ENCODE measurements around the gene ACE2. TPM values are rescaled to one million over a fixed set of nuclear protein-coding genes. Genes with fewer than 3 reads are reported as not detected.

Gene ACE2
- total and polyA plus RNA-seq, 2 of the 8 experiments (the other 6 are each of a cell fraction or from before 2014, with no cell fraction given) = 0.06 TPM; not detected in 1

DNA sequence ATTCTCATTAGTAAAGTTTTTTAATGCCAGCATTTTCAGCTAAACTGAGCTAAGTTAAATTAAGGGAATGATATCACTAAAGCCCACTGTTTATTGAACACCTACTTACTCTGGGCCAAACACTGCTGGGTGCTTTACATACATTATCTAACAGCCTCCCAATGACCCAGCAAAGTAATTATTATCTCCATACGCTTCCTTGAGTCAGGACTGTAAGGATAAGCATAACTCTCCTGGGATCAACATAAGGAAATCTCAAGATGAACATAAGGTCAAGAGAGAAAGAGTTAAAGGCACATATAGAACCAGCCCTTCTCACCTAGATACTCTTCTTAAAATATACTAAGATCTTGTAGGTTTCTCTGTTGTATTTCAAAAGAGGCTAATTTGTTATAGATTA lies 86.5 kb downstream of the ACE2 start:
- Histone ChIP-seq H3K4ac (replicated peaks; ENCODE audit: insufficient read length, low read depth, low read length) (no peak overlapping the region), H3K14ac (ENCODE audit: insufficient read length) (no peak overlapping the region), H3K56ac (replicated peaks; ENCODE audit: insufficient read length, low read depth, low read length) (no peak overlapping the region), H3K27me3 (replicated peaks in 1 of 4; ENCODE audit: control insufficient read depth in 3 of 4, extremely low read depth in 1 of 4, insufficient read depth in 3 of 4, low read length in 3 of 4) (no peaks in the 10 kb centered on the region), H2BK12ac (ENCODE audit: low read depth, low read length) (no peak overlapping the region), H2BK5ac (ENCODE audit: low read depth, low read length) (no peak overlapping the region), H2AFZ (ENCODE audit: low read length) (no peak overlapping the region), H3K79me1 (ENCODE audit: low read depth, low read length) (no peaks in the 10 kb centered on the region), H3K18ac (ENCODE audit: extremely low read depth, low read length) (no peak overlapping the region), H3K9me3 (ENCODE audit: insufficient read depth in 2 of 2, low read depth in 1 of 2, low read length in 1 of 2) (no peaks in the 10 kb centered on the region), H4K5ac (ENCODE audit: insufficient read length, low read depth, low read length) (no peak overlapping the region), H3K23me2 (ENCODE audit: low read depth, low read length) (no peaks in the 10 kb centered on the region), H2BK15ac (ENCODE audit: low read length) (no peak overlapping the region), H2BK120ac (replicated peaks; ENCODE audit: low read depth, low read length) (no peak overlapping the region), H3K79me2 (ENCODE audit: control insufficient read depth in 1 of 2, insufficient read depth in 2 of 2, low read length in 2 of 2) (no peaks in the 10 kb centered on the region), H4K20me1 (replicated peaks in 1 of 2; ENCODE audit: control insufficient read depth in 1 of 2, insufficient read depth in 2 of 2, low read length in 2 of 2) (no peaks in the 10 kb centered on the region), H2BK20ac (ENCODE audit: low read length) (no peak overlapping the region), H3K4me3 (ENCODE audit: extremely low read depth in 1 of 4, insufficient read depth in 2 of 4, low read depth in 3 of 4, low read length in 4 of 4) (no peak overlapping the region), H3K23ac (ENCODE audit: insufficient read length) (no peak overlapping the region), H4K8ac (ENCODE audit: extremely low read depth, insufficient read depth, low read length) (no peak overlapping the region), H3K36me3 (ENCODE audit: control insufficient read depth in 2 of 4, insufficient read depth in 4 of 4, low read length in 3 of 4) (no peaks in the 10 kb centered on the region), H4K91ac (replicated peaks; ENCODE audit: insufficient read length, low read length) (no peak overlapping the region), H3K4me2 (ENCODE audit: insufficient read depth in 1 of 2, low read depth in 2 of 2, low read length in 2 of 2) (no peak overlapping the region), H3K4me1 (replicated peaks in 1 of 4; ENCODE audit: control insufficient read depth in 3 of 4, insufficient read depth in 4 of 4, low read length in 3 of 4) (no peaks in the 10 kb centered on the region), H3K9ac (replicated peaks in 1 of 4; ENCODE audit: extremely low read depth in 1 of 4, low read depth in 3 of 4, low read length in 3 of 4) (no peak overlapping the region), H3K27ac (ENCODE audit: low read depth, low read length) (no peak overlapping the region), H2AK5ac (ENCODE audit: low read depth, low read length) (no peak overlapping the region)
- POLR2A ChIA-PET (ENCODE audit: partially characterized antibody) = no interaction called here
- DNase-seq (ENCODE audit: low read depth in 1 of 2, low spot score in 2 of 2) (no peak), FAIRE-seq (no peak)
- CTCF ChIA-PET (ENCODE audit: partially characterized antibody) = interaction anchor here (0.8 kb wide), 1 partner anchor 16 kb away, joined by 3 read pairs; no protein-coding TSS in a partner anchor
- no peak for TF ChIP-seq JUN (IDR thresholded peaks at IDR 0.05; ENCODE audit: low read depth, low read length)
- TF ChIP-seq NRF1 (IDR thresholded peaks at IDR 0.05; ENCODE audit: low read depth, low read length) = no peak
- WGBS, 2 experiments (ENCODE audit: extremely low coverage in 1 of 2, insufficient coverage in 1 of 2, insufficient read length in 1 of 2, insufficient replicate concordance in 2 of 2, low coverage in 1 of 2, low lambda C conversion rate in 2 of 2, missing lambda C conversion rate in 1 of 2) = 88% methylated on average over 1 of the region's 1 CpG; no CpG with 5 or more reads in 1 of the 2 experiments
